HG02759 (cell line): ENCODE results near the gene PRDM5.

Source experiments
- ATAC-seq: cut with Tn5 transposase; IDR thresholded peaks from one replicate; pipeline ENCODE4 v1.9.1; 2021; ENCODE audit warnings: mild to moderate bottlenecking, moderate library complexity; ENCODE audit not compliant: unreplicated experiment

Gene PRDM5

DNA sequence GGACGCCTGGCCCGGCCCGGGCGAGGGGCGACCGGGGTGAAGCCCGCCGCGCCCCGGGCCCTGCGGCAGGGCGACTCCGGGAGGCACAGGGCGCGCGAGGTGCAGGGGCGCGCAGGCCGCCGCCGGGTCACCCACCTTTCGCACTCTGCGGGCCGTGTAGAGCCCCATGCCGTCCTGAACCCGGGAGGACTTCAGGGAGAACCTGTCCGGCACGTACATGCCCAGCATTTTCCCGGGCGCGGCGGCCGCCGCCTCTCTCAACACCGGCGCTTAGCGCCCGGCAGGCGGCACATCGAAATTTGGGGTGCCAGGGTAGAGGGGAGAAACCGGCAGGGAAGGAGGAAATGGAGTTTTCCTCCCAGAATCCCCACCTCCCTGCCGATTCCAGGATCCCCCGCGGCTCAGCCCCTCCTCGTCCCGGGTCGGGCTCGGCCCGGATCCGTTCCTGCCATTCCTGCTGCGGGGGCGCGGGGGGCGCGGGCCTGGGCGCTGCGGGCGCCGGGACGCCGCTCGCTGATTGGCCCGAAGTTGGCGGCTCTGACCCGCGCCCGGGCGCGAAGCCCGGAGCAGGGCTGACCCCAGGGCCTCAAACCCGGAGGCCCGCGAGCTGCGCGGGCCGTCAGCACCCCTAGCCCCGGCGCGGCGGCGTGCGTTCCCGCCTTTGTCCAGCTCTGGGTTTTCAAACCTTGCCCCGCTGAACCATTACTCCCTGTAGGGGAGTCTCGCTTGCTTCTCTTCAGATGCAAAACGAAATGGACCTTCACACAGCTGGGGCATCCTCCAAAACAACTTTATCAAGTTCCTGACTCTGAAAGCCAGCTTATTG, at the start of gene PRDM5:
Gene PRDM5, minus strand, starts transcription at position 346 of the 826 bp plus-strand sequence. Its CDS starts 118 bp downstream, at position 228.
- ATAC-seq = peak; percentile 44

DNA sequence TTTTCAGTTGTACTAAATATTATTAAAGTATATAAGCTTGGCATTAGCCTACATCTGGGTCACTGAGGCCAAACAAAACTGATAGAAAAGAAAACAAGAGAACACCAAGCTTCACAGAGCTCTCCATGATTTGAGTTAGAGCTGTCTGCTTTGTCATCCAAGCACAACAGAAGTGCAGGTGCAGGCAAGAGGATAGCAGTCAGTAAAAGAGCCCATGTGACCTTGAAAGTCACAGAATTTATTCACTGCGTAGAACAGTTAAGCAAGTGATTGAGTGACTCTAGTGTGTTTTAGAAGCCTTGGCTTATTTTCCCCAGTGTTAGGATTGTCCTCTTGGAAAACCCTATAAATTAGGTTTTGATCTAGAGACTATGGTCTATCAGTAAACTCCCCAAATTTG, 49.4 kb upstream of the PRDM5 start:
- ATAC-seq = no peak

GRCh38 chr4:120965938-120966337, 43.4 kb upstream of the PRDM5 start:
- no peak for ATAC-seq

GRCh38 chr4:120964596-120964995, 42.1 kb upstream of the PRDM5 start:
- no peak for ATAC-seq

DNA sequence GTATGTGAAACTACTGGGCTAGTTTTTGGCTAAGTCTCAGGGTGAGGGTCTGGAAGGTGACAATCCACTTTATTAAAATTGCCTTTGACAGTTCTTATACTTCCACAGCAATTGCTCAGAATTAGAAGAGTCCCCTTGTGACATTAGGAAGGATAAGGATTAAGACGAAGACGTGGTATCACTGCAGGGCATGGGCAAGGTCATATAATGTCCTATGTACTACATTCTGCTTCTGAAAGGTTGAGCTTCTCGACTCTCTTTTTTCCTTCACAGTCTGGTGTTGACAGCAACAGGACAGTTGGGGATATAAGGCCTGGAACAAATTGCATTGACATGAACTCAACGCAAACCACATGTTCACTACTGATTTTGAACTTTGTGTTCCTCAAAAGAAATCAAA, 40.9 kb upstream of the PRDM5 start:
- no peak for ATAC-seq

- no peak for ATAC-seq
Measured at GRCh38 chr4:120960656-120961267, 38.2 kb upstream of the PRDM5 start.

DNA sequence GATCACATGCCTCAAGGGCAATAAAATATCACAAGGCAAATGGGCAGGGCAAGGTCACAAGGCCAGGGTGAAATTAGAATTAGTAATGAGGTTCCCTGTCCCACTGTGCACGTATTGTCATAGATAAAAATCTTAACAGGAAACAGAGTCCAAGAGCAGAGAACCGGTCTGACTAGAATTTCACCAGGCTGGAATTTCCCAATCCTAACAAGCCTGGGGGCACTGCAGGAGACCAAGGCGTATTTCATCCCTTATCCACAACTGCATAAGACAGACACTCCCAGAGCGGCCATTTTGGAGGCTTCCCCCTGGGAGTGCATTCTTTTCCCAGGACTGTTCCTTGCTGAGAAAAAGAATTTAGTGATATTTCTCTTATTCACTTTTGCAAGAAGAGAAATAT, 25.9 kb upstream of the PRDM5 start:
- ATAC-seq = no peak

GRCh38 chr4:120942776-120943175, 20.2 kb upstream of the PRDM5 start:
- no peak for ATAC-seq

DNA sequence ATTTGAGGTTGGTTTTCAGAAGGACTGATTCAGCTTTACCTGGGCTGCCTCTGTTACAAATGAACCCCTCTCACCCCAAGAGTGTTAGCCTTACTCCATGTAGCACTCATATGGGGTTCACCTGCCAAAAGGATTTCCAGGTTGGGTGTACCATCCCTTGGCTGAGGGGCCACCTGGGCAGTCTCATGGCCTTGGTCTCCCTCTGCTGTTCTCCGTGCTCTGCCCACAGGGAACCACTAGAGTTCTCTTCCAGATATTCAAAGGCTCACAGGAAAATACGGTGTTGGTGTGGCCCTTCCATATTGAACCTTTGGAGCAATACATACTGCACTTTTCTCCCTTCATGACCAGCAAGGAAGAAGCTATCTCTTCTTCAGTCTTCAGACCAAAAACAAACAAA, 18.0 kb upstream of the PRDM5 start:
- ATAC-seq = no peak

GRCh38 chr4:120939693-120940092, 17.2 kb upstream of the PRDM5 start:
- ATAC-seq = no peak

GRCh38 chr4:120929847-120930246, 7.3 kb upstream of the PRDM5 start:
- ATAC-seq = no peak

DNA sequence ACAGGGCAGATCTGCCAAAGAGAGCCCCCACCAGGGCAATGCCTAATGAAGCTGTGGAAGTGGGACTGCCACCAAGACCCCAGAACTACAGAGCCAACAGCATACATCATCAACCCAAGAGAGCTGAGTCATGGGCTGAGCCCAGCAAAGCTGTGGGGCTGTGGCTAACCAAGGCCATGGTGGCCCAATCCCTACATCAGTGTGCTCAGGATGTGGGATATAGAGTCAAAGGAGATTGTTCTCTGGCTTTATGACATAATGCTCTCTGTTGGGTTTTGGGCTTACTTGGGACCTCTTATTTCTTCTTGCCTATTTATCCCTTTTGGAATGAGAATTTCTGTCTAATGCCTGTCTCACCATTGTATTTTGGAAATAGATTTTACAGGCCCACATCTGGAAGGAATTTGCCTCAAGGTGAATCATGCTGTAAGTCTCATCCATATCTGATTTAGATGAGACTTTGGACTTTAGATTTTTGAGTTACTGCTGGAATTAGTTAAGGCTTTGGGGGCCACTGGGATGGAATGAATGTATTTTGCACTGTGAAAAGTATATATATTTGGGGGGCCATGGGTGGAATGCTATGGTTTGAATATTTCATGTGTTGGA, 5.4 kb upstream of the PRDM5 start:
- ATAC-seq = no peak

DNA sequence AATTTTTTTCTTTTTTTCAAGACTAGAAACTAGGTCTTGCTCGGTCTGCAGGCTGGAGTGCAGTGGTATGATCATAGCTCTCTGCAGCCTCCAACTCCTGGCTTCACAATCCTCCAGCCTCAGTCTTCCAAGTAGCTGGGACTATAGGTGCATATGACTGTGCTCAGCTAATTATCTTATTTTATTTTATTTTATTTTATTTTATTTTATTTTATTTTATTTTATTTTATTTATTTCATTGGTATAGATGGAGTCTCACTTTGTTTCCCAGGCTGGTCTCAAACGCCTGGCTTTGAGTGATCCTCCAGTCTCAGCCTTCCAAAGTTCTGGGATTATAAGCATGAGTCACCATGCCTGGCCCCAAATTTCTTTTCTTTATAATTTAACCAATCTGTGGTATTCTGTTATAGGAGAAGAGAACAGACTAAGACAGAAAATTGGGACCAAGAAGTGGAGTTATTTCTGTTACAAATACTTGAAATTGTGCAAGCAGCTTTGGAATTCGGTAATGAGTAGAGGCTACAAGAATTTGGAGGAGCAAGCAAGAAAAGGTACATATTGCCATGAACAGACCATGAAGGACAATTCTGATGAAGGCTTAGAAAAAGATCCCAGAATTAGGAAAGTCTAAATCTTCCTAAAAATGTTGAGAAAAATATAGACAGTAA, 4.0 kb upstream of the PRDM5 start:
- no peak for ATAC-seq

DNA sequence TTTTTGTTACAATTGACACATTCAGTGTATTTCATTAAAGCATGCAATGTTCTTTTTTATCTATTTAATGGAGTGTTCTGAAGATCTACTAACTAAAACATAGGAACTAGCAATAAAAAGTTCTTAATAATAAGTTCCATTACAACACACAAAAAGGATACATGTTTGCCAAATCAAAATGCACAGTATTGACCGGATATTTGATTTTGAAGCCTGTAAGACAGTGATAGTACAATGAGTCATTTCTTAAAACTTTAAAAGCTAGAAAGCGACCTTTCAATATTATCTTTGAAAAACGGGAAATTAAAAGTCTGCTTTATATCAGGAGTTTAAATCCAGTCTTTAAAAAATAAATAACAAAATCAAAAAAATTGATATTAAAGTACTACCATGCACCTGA, 2.4 kb upstream of the PRDM5 start:
- no peak for ATAC-seq

DNA sequence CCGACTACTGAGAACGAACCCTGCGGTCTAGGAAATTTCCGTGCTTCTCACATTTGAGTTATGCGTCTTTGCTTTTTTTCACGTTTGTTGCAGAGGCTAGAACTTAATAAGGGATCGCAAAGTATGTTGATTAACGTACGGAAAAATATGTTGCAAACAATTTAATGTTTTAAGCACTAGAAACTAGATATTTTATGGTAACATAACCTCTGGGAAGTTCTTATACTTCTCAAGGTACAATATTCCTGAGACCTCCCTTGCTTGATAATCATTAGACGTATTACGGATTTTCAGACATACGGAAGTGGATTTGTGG, 639 bp upstream of the PRDM5 start:
- ATAC-seq = no peak

DNA sequence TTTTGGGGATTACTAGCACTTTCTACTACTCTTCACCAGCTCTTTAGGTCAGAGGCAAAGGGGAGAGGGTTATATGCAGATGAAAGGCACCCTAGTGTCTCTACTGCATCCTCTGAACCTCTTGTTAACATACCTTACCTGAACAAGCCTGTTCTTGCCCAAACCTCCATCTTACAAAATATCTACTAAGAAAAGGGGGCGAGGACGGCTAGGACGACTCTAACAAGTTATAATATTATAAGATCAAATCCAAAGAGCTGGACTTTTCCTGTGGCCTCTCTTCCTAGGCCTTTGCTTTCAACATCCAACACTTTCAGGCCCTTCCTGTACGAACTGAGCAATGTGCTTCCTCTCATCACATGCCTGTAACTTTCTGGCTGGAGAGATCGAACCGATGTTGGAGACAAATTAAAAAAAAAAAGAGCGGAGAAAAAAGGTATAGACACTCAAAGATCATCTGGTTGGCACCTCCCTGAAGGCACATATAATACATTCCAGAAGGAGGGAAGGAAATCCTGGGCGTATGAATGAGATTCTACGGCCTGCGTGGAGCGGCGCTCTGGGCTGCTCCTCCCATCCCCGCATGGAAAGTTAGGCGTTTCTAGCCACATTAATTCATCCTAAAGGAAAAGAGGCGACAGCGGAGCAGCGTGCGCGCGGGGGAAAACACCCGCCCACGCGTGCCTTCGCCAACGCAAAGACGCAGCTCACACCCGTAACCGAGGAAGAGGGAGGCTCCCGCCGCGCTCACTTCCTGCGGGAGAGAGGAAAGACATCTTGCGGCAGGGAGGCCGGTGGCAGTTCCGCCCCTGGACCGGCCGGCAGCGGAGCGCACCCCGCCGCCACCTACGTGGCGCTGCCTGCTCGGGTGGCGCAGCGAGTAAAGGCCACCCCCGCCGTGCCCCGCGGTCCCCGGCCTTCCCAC, 808 bp downstream of the PRDM5 start:
- peak; percentile 41 for ATAC-seq

GRCh38 chr4:120920666-120921065, 1.9 kb downstream of the PRDM5 start:
- ATAC-seq = no peak

- no peak for ATAC-seq
Measured at GRCh38 chr4:120919358-120919757, 3.2 kb downstream of the PRDM5 start.

GRCh38 chr4:120918788-120919187, 3.7 kb downstream of the PRDM5 start:
- no peak for ATAC-seq

DNA sequence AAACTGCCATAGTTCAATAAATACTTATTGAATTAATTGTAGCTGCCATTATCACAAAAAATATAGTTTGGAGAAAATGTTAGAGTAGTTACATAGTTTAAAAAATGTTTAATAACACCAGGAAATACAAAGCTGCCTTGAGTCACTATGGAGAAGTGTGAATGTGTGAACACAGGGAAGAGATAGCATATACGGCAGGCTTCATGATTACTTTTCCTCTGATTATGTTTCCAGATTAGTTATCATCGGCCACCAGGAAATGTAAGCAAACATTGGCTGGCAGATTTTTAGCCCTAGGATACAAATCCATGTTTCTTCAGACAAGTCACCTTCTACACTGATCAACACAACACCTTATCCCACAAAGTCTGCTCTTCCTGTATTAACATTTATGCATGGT, 4.4 kb downstream of the PRDM5 start:
- no peak for ATAC-seq

DNA sequence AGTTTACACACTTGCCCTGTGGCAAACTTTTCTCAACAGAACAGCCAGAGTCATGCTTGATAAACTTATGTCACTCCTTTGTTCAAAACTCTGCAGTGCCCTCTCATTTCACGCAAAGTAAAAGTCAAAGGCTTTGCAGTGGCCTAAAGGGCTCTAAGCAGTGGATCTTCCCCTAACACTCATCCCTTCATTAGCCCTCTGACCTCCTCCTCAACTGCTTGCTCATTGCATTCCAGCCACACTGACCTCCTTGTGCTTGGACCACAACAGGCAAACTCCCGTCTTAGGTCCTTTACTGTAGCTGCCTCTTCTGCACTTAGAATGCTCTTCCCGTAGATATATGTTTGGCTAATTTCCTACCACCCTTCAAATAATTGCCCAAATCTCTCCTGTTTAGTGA, 5.6 kb downstream of the PRDM5 start:
- ATAC-seq = no peak
